HG02870 (cell line): Measurements from ENCODE around the gene ZNF467.

Source experiments
- ATAC-seq: cut with Tn5 transposase; IDR thresholded peaks from one replicate; pipeline ENCODE4 v1.9.1; 2021; ENCODE audit warnings: mild to moderate bottlenecking, moderate library complexity; ENCODE audit not compliant: unreplicated experiment

The ZNF467 gene

GRCh38 chr7:149787428-149788299, 14.3 kb upstream of the ZNF467 start:
- no peak for ATAC-seq

- no peak for ATAC-seq
Measured at GRCh38 chr7:149785983-149786382, 12.6 kb upstream of the ZNF467 start.

GRCh38 chr7:149785402-149785801, 12.0 kb upstream of the ZNF467 start:
- ATAC-seq, result no peak

GRCh38 chr7:149784251-149784608, 10.8 kb upstream of the ZNF467 start:
- no peak for ATAC-seq

GRCh38 chr7:149783386-149784250, 10.2 kb upstream of the ZNF467 start:
- ATAC-seq, result no peak

GRCh38 chr7:149782682-149783345, 9.4 kb upstream of the ZNF467 start:
- no peak for ATAC-seq

GRCh38 chr7:149781921-149782320, 8.5 kb upstream of the ZNF467 start:
- ATAC-seq, result no peak

GRCh38 chr7:149780636-149781419, 7.4 kb upstream of the ZNF467 start:
- ATAC-seq, result no peak

GRCh38 chr7:149780056-149780455, 6.7 kb upstream of the ZNF467 start:
- ATAC-seq, result no peak

GRCh38 chr7:149779502-149779805, 6.1 kb upstream of the ZNF467 start:
- no peak for ATAC-seq

GRCh38 chr7:149778696-149779501, 5.5 kb upstream of the ZNF467 start:
- ATAC-seq, result no peak

GRCh38 chr7:149778327-149778637, 4.9 kb upstream of the ZNF467 start:
- no peak for ATAC-seq

GRCh38 chr7:149777551-149778326, 4.4 kb upstream of the ZNF467 start:
- no peak for ATAC-seq

GRCh38 chr7:149776848-149777407, 3.5 kb upstream of the ZNF467 start:
- ATAC-seq, result no peak

GRCh38 chr7:149776289-149776688, 2.9 kb upstream of the ZNF467 start:
- ATAC-seq, result no peak

GRCh38 chr7:149775176-149775556, 1.8 kb upstream of the ZNF467 start:
- ATAC-seq, result no peak

GRCh38 chr7:149774237-149775175, 1.1 kb upstream of the ZNF467 start:
- no peak for ATAC-seq

GRCh38 chr7:149772956-149773434, 393 bp downstream of the ZNF467 start:
- no peak for ATAC-seq
